GM18951 (cell line): ENCODE data around the gene CPNE1.

Source experiments
- POLR2A ChIP-seq: IDR thresholded peaks from 4 replicates; pipeline ENCODE4 v1.6.1; 2011; ENCODE audit warnings: mild to moderate bottlenecking; ENCODE audit not compliant: insufficient read length, insufficient read depth; ENCODE audit errors: extremely low read depth
- in situ Hi-C: fragments of 300-500 bp; cut with MboI; formaldehyde crosslinking; loops from one replicate; pipeline ENCODE4 v1.12.0; 2022; ENCODE audit warnings: low sequenced_read_pairs, mixed read lengths, inconsistent platforms; ENCODE audit not compliant: unreplicated experiment

The CPNE1 gene

GRCh38 chr20:35654415-35654814 is 10.3 kb downstream of the CPNE1 start:
- in situ Hi-C loops: no loop called here
- TF ChIP-seq POLR2A: no peak

- no peak for TF ChIP-seq POLR2A
- in situ Hi-C loops: no loop called here
These were observed 10.8 kb downstream of the CPNE1 start for GRCh38 chr20:35653893-35654292.

- no peak for TF ChIP-seq POLR2A
- in situ Hi-C loops: no loop called here
These were observed 11.3 kb downstream of the CPNE1 start for GRCh38 chr20:35653430-35653734.

- in situ Hi-C loops: no loop called here
- no peak for TF ChIP-seq POLR2A
These were observed 11.9 kb downstream of the CPNE1 start for GRCh38 chr20:35652641-35653429.

- in situ Hi-C loops: no loop called here
- TF ChIP-seq POLR2A: no peak
These were observed 12.7 kb downstream of the CPNE1 start for GRCh38 chr20:35651958-35652357.

GRCh38 chr20:35650632-35651031 is 14.1 kb downstream of the CPNE1 start:
- in situ Hi-C loops: no loop called here
- TF ChIP-seq POLR2A: no peak

- in situ Hi-C loops: no loop called here
- TF ChIP-seq POLR2A: no peak
These were observed 15.9 kb downstream of the CPNE1 start for GRCh38 chr20:35648836-35649235.

- TF ChIP-seq POLR2A: no peak
- in situ Hi-C loops: no loop called here
These were observed 19.9 kb downstream of the CPNE1 start for GRCh38 chr20:35644806-35645205.

GRCh38 chr20:35643045-35643444 is 21.7 kb downstream of the CPNE1 start:
- in situ Hi-C loops: no loop called here
- TF ChIP-seq POLR2A: no peak

- TF ChIP-seq POLR2A: no peak
- in situ Hi-C loops: no loop called here
These were observed 23.0 kb downstream of the CPNE1 start for GRCh38 chr20:35641743-35642142.

- in situ Hi-C loops: no loop called here
- no peak for TF ChIP-seq POLR2A
These were observed 24.0 kb downstream of the CPNE1 start for GRCh38 chr20:35640724-35641123.

- TF ChIP-seq POLR2A: no peak
These were observed 25.9 kb downstream of the CPNE1 start for GRCh38 chr20:35638751-35639150.

GRCh38 chr20:35637276-35637675 is 27.4 kb downstream of the CPNE1 start:
- no peak for TF ChIP-seq POLR2A
- in situ Hi-C loops: no loop called here

More at GRCh38 chr20:35638751-35639150, 25.9 kb downstream of the CPNE1 start:
- in situ Hi-C loops: no loop called here

- in situ Hi-C loops: no loop called here
These were observed 28.6 kb downstream of the CPNE1 start for GRCh38 chr20:35636095-35636494.

More at GRCh38 chr20:35636095-35636494, 28.6 kb downstream of the CPNE1 start:
- no peak for TF ChIP-seq POLR2A
